ENCODE measurements around the gene TMEM269.

TMEM269 gene

DNA sequence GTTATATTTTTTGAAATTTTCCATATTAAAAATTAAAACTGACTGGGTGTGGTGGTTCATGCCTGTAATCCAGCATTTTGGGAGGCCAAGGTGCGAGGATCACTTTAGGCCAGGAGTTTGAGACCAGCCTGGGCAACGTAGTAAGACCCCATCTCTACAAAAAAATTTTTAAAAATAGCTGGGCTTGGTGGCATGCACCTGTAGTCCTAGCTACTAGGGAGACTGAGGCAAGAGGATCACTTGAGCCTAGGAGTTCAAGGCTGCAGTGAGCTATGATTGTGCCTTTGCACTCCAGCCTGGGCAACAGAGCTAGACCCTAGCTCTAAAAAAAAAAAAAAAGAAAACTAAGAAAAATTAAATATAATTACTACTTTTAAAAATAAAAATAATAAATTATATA is 36.9 kb downstream of the TMEM269 start:
- no peak for TF ChIP-seq POLR2AphosphoS5 (IDR thresholded peaks at IDR 0.05; ENCODE audit: low read depth)
- TF ChIP-seq, protein P1, sequence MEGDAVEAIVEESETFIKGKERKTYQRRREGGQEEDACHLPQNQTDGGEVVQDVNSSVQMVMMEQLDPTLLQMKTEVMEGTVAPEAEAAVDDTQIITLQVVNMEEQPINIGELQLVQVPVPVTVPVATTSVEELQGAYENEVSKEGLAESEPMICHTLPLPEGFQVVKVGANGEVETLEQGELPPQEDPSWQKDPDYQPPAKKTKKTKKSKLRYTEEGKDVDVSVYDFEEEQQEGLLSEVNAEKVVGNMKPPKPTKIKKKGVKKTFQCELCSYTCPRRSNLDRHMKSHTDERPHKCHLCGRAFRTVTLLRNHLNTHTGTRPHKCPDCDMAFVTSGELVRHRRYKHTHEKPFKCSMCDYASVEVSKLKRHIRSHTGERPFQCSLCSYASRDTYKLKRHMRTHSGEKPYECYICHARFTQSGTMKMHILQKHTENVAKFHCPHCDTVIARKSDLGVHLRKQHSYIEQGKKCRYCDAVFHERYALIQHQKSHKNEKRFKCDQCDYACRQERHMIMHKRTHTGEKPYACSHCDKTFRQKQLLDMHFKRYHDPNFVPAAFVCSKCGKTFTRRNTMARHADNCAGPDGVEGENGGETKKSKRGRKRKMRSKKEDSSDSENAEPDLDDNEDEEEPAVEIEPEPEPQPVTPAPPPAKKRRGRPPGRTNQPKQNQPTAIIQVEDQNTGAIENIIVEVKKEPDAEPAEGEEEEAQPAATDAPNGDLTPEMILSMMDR (IDR thresholded peaks at IDR 0.05; ENCODE audit: insufficient read depth, low read length): no peak
- TF ChIP-seq, protein P2, sequence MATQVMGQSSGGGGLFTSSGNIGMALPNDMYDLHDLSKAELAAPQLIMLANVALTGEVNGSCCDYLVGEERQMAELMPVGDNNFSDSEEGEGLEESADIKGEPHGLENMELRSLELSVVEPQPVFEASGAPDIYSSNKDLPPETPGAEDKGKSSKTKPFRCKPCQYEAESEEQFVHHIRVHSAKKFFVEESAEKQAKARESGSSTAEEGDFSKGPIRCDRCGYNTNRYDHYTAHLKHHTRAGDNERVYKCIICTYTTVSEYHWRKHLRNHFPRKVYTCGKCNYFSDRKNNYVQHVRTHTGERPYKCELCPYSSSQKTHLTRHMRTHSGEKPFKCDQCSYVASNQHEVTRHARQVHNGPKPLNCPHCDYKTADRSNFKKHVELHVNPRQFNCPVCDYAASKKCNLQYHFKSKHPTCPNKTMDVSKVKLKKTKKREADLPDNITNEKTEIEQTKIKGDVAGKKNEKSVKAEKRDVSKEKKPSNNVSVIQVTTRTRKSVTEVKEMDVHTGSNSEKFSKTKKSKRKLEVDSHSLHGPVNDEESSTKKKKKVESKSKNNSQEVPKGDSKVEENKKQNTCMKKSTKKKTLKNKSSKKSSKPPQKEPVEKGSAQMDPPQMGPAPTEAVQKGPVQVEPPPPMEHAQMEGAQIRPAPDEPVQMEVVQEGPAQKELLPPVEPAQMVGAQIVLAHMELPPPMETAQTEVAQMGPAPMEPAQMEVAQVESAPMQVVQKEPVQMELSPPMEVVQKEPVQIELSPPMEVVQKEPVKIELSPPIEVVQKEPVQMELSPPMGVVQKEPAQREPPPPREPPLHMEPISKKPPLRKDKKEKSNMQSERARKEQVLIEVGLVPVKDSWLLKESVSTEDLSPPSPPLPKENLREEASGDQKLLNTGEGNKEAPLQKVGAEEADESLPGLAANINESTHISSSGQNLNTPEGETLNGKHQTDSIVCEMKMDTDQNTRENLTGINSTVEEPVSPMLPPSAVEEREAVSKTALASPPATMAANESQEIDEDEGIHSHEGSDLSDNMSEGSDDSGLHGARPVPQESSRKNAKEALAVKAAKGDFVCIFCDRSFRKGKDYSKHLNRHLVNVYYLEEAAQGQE (IDR thresholded peaks at IDR 0.05; ENCODE audit: insufficient replicate concordance, low read depth): no peak
- no peak for TF ChIP-seq GABPA (IDR thresholded peaks at IDR 0.05; ENCODE audit: low read depth)
- no peak for TF ChIP-seq SPI1 (IDR thresholded peaks at IDR 0.05; ENCODE audit: borderline replicate concordance, low read depth)
- Histone ChIP-seq H3K4me3 (replicated peaks; ENCODE audit: insufficient read depth, low read length) (no peak overlapping the region), H3K27ac (replicated peaks) (no peak overlapping the region), H3K27me3 (ENCODE audit: insufficient read depth, poor library complexity, severe bottlenecking) (no peaks in the 10 kb centered on the region)
- no peak for DNase-seq (ENCODE audit: low read depth in 1 of 2, low spot score in 1 of 2)

- TF ChIP-seq, protein P2 (IDR thresholded peaks at IDR 0.05; ENCODE audit: insufficient replicate concordance, low read depth): no peak
- TF ChIP-seq GABPA (IDR thresholded peaks at IDR 0.05; ENCODE audit: low read depth): no peak
- no peak for TF ChIP-seq POLR2AphosphoS5 (IDR thresholded peaks at IDR 0.05; ENCODE audit: low read depth)
- TF ChIP-seq, protein P1 (IDR thresholded peaks at IDR 0.05; ENCODE audit: insufficient read depth, low read length): no peak
- no peak for TF ChIP-seq SPI1 (IDR thresholded peaks at IDR 0.05; ENCODE audit: borderline replicate concordance, low read depth)
- H3K27me3 ChIP-seq (ENCODE audit: insufficient read depth, poor library complexity, severe bottlenecking): no peaks in the 10 kb centered on the region
- no peak for DNase-seq (ENCODE audit: low read depth in 1 of 2, low spot score in 1 of 2)
- H3K4me3 ChIP-seq (replicated peaks; ENCODE audit: insufficient read depth, low read length): no peak overlapping the region
- no peak overlapping the region for H3K27ac ChIP-seq (replicated peaks)
These were observed 38.1 kb downstream of the TMEM269 start for GRCh38 chr1:42822800-42823392.

DNA sequence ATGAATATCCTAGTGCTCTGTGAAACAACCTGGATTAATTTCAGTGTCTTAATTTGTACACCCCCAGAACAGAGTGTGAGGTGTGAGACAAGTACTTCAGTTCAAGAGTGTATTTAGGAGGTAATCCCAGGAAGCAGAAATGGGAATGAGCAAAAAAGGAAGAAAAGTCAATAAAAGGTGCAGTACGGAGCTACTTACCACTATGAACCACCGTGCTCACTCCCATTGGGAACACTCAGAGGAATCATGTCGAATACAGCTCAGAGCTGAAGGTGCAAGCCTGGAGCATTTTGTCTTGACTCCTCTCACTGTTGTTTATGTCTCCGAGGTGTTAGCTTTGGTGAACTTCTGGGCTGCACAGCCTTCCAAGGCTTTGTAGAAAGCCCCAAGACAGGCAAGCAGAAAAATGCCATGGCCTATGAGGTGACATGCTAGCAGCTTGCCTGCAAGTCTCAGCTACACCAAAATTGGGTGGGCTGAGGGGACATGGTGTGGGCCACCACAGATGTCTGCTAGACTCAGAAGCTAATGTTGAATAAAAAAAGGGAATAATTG is 39.8 kb downstream of the TMEM269 start:
- no peak for DNase-seq (ENCODE audit: low read depth in 1 of 2, low spot score in 1 of 2)
- no peak overlapping the region for H3K4me3 ChIP-seq (replicated peaks; ENCODE audit: insufficient read depth, low read length)
- no peaks in the 10 kb centered on the region for H3K27me3 ChIP-seq (ENCODE audit: insufficient read depth, poor library complexity, severe bottlenecking)
- no peak for TF ChIP-seq POLR2AphosphoS5 (IDR thresholded peaks at IDR 0.05; ENCODE audit: low read depth)
- no peak overlapping the region for H3K27ac ChIP-seq (replicated peaks)

DNA sequence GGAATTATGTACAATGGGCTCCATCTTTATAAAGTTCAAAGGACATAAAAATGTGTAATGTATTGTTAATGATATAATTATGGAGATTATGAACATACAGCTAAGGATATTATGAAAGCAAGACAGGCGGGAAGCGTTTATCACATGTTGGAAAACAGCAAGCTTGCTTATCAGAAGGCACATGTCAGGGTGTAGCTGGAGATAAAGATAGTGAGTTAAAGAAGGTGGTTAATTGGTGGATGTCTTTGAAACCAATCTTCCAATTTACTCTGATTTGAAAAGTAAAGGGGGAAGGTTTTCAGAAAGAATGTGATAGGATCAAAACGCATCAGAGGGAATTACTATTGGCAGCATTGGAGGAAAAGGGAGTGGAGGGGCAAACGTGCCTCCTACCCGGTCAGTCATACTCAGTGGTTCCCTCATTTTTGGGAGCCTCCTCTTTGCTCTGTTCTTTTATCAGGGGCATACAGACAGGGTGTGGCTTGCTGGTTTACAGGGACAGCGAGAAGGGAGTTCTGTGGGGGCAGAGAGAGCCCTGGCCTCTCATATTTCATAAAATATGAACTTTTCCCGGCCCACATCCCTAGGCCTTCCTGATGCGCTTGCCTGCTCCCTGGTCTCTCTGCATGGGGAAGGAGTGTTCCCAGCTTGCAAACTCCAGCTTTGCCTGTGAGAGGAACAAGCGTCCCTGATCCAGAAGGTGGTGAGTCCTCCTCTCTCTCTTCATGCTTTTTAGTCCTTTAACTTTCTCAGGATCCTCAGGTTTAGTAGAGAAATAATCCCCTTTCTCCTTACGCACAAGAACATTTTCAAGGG is 40.5 kb downstream of the TMEM269 start:
- H3K27me3 ChIP-seq (ENCODE audit: insufficient read depth, poor library complexity, severe bottlenecking): no peaks in the 10 kb centered on the region
- TF ChIP-seq POLR2AphosphoS5 (IDR thresholded peaks at IDR 0.05; ENCODE audit: low read depth): no peak
- TF ChIP-seq, protein P2 (IDR thresholded peaks at IDR 0.05; ENCODE audit: insufficient replicate concordance, low read depth): no peak
- TF ChIP-seq GABPA (IDR thresholded peaks at IDR 0.05; ENCODE audit: low read depth): no peak
- TF ChIP-seq, protein P1 (IDR thresholded peaks at IDR 0.05; ENCODE audit: insufficient read depth, low read length): no peak
- no peak for TF ChIP-seq SPI1 (IDR thresholded peaks at IDR 0.05; ENCODE audit: borderline replicate concordance, low read depth)
- H3K4me3 ChIP-seq (replicated peaks; ENCODE audit: insufficient read depth, low read length): no peak overlapping the region
- H3K27ac ChIP-seq (replicated peaks): no peak overlapping the region
- no peak for DNase-seq (ENCODE audit: low read depth in 1 of 2, low spot score in 1 of 2)
